Neural progenitor cell (in vitro differentiated cells): ENCODE data around the gene MAFB.

ENCODE experiments used
- CTCF ChIP-seq: fragments of 200-600 bp; sonication (generic); IDR thresholded peaks from 2 replicates; pipeline ENCODE4 v1.5.1; 2017; ENCODE audit warnings: antibody characterized with exemption, mild to moderate bottlenecking
- EZH2 ChIP-seq: fragments of 200-600 bp; sonication (generic); IDR thresholded peaks from 2 replicates; pipeline ENCODE4 v1.6.1; 2017; ENCODE audit warnings: antibody characterized with exemption, mild to moderate bottlenecking, moderate library complexity

GRCh38 chr20:40695214-40695613 lies 6.2 kb upstream of the MAFB start:
- no peak for TF ChIP-seq CTCF
- TF ChIP-seq EZH2: no peak
